Activated CD8-positive, alpha-beta T cell treated with anti-CD3 and anti-CD28 coated beads for 36 hours (primary cell): ENCODE results near the gene SERPINH1. TPM values are rescaled to one million over a fixed set of nuclear protein-coding genes. Genes with fewer than 3 reads are reported as not detected.

Source experiments
- ATAC-seq: fragments of 200-7000 bp; cut with Tn5 transposase; one replicate; pipeline ENCODE4 v1.10.0; 2021; ENCODE audit warnings: mild to moderate bottlenecking, moderate library complexity
- CTCF ChIA-PET: fragments of 350-600 bp; sonication (Branson Sonifier 250); formaldehyde crosslinking; loops from one replicate; lab custom pipeline; 2021; ENCODE audit warnings: antibody characterized with exemption; lab: Charles Lee
- POLR2A ChIA-PET: fragments of 350-600 bp; sonication (Branson Sonifier 250); formaldehyde crosslinking; loops from one replicate; lab custom pipeline; 2021; ENCODE audit warnings: antibody characterized with exemption; lab: Charles Lee
- DNase-seq: peaks from one replicate; pipeline ENCODE4 v3.0.0-alpha.2; 2020
- H3K27ac Mint-ChIP-seq: one replicate; pipeline ENCODE4 v1.8.0; 2021; ENCODE audit warnings: mild to moderate bottlenecking, mixed read lengths
- H3K27me3 Mint-ChIP-seq: one replicate; pipeline ENCODE4 v1.8.0; 2021; ENCODE audit warnings: mixed read lengths
- H3K36me3 Mint-ChIP-seq: one replicate; pipeline ENCODE4 v1.8.0; 2021; ENCODE audit warnings: low read depth, mixed read lengths
- H3K4me1 Mint-ChIP-seq: one replicate; pipeline ENCODE4 v1.8.0; 2021; ENCODE audit warnings: low read depth, mixed read lengths
- H3K4me3 Mint-ChIP-seq: one replicate; pipeline ENCODE4 v1.8.0; 2021; ENCODE audit warnings: mild to moderate bottlenecking, moderate library complexity, mixed read lengths
- H3K9me3 Mint-ChIP-seq: one replicate; pipeline ENCODE4 v1.8.0; 2021; ENCODE audit warnings: mixed read lengths
- CTCF ChIP-seq: fragments of 200-600 bp; IDR thresholded peaks from one replicate; pipeline ENCODE4 v1.8.0; 2022; ENCODE audit warnings: antibody characterized with exemption, mild to moderate bottlenecking
- intact Hi-C: fragments of 100-400 bp; cut with micrococcal nuclease; formaldehyde crosslinking; loops from one replicate; pipeline ENCODE4 v1.10.0; 2022
- total RNA-seq, 2 experiments: library from RNA; stranded (reverse); gene quantifications; one replicate each; pipeline ENCODE4 v1.2.3, GENCODE V29; 2021

The SERPINH1 gene
- total RNA-seq, 2 experiments from 2014 or later, result 15.7 to 17.7 TPM

- peak overlapping the region; percentile 100 for H3K4me3 Mint-ChIP-seq
- POLR2A ChIA-PET, result interaction anchor here (1.0 to 5.2 kb wide), 5 partner anchors 11 to 161 kb away, joined by 3 to 34 read pairs (median 3); no protein-coding TSS in a partner anchor
- DNase-seq (no peak), ATAC-seq (peak; percentile 6)
- no peaks in the 10 kb centered on the region for H3K9me3 Mint-ChIP-seq
- peak overlapping the region; percentile 99 for H3K27ac Mint-ChIP-seq
- intact Hi-C loops, result no loop called here
- H3K4me1 Mint-ChIP-seq, result peaks cover 32% of the 10 kb centered on the region
- no peak for TF ChIP-seq CTCF
- CTCF ChIA-PET, result interaction anchor here (1.0 to 2.9 kb wide), 9 partner anchors 13 to 421 kb away, joined by 3 to 10 read pairs (median 4); no protein-coding TSS in a partner anchor
- no peaks in the 10 kb centered on the region for H3K36me3 Mint-ChIP-seq
- H3K27me3 Mint-ChIP-seq, result no peaks in the 10 kb centered on the region
Measured at GRCh38 chr11:75561426-75562047, 516 bp upstream of the SERPINH1 start.

- no peaks in the 10 kb centered on the region for H3K9me3 Mint-ChIP-seq
- no peaks in the 10 kb centered on the region for H3K27me3 Mint-ChIP-seq
- peaks cover 32% of the 10 kb centered on the region for H3K4me1 Mint-ChIP-seq
- peak overlapping the region; percentile 99 for H3K27ac Mint-ChIP-seq
- ChIA-PET POLR2A (interaction anchor here (0.6 to 5.2 kb wide), 3 partner anchors 9 to 16 kb away, joined by 3 to 34 read pairs (median 6); no protein-coding TSS in a partner anchor), CTCF (interaction anchor here (1.0 to 1.9 kb wide), 3 partner anchors 13 to 32 kb away, joined by 3 to 7 read pairs (median 4); no protein-coding TSS in a partner anchor)
- no peak for TF ChIP-seq CTCF
- ATAC-seq (no peak), DNase-seq (no peak)
- no peaks in the 10 kb centered on the region for H3K36me3 Mint-ChIP-seq
- peak overlapping the region; percentile 100 for H3K4me3 Mint-ChIP-seq
- intact Hi-C loops, result no loop called here
Measured at GRCh38 chr11:75562836-75563484, 907 bp downstream of the SERPINH1 start.

GRCh38 chr11:75563501-75563977 lies 1.5 kb downstream of the SERPINH1 start:
- H3K9me3 Mint-ChIP-seq, result no peaks in the 10 kb centered on the region

GRCh38 chr11:75563978-75564552 lies 2.0 kb downstream of the SERPINH1 start:
- no peaks in the 10 kb centered on the region for H3K27me3 Mint-ChIP-seq
- intact Hi-C loops, result no loop called here
- peak overlapping the region; percentile 99 for H3K27ac Mint-ChIP-seq
- H3K4me3 Mint-ChIP-seq, result peak overlapping the region; percentile 100
- no peaks in the 10 kb centered on the region for H3K9me3 Mint-ChIP-seq
- ATAC-seq, result no peak
- ChIA-PET POLR2A (interaction anchor here (1.4 kb wide), 1 partner anchor 11 kb away, joined by 3 read pairs; no protein-coding TSS in a partner anchor), CTCF (no interaction called here)
- peaks cover 32% of the 10 kb centered on the region for H3K4me1 Mint-ChIP-seq
- no peak for TF ChIP-seq CTCF
- no peak for DNase-seq
- peaks cover 8% of the 10 kb centered on the region for H3K36me3 Mint-ChIP-seq

More at GRCh38 chr11:75563501-75563977, 1.5 kb downstream of the SERPINH1 start:
- peaks cover 32% of the 10 kb centered on the region for H3K4me1 Mint-ChIP-seq
- no peaks in the 10 kb centered on the region for H3K27me3 Mint-ChIP-seq
- peaks cover 2% of the 10 kb centered on the region for H3K36me3 Mint-ChIP-seq
- H3K4me3 Mint-ChIP-seq, result peak overlapping the region; percentile 100
- ChIA-PET CTCF (no interaction called here), POLR2A (no interaction called here)
- TF ChIP-seq CTCF, result no peak
- intact Hi-C loops, result no loop called here
- no peak for DNase-seq
- no peak for ATAC-seq
- H3K27ac Mint-ChIP-seq, result peak overlapping the region; percentile 99
